Ishikawa (cell line): Measurements from ENCODE around the gene NTRK3.

Experiments
- CEBPB ChIP-seq: IDR thresholded peaks from 2 replicates; pipeline ENCODE4 v1.6.1; 2012
- CREB1 ChIP-seq: IDR thresholded peaks from 2 replicates; pipeline ENCODE4 v1.6.1; 2012; ENCODE audit warnings: low read depth
- EGR1 ChIP-seq: IDR thresholded peaks from 2 replicates; pipeline ENCODE4 v1.6.1; 2012
- EP300 ChIP-seq: IDR thresholded peaks from 2 replicates; pipeline ENCODE4 v1.6.1; 2012; ENCODE audit warnings: borderline replicate concordance
- FOXM1 ChIP-seq: IDR thresholded peaks from 2 replicates; pipeline ENCODE4 v1.6.1; 2012; ENCODE audit warnings: low read depth, borderline replicate concordance
- NFIC ChIP-seq: IDR thresholded peaks from 2 replicates; pipeline ENCODE4 v1.6.1; 2012
- RAD21 ChIP-seq: IDR thresholded peaks from 2 replicates; pipeline ENCODE4 v1.6.1; 2012; ENCODE audit warnings: low read depth
- TAF1 ChIP-seq: IDR thresholded peaks from 2 replicates; pipeline ENCODE4 v1.6.1; 2012; ENCODE audit warnings: low read depth, mild to moderate bottlenecking
- TCF12 ChIP-seq: IDR thresholded peaks from 2 replicates; pipeline ENCODE4 v1.6.1; 2012; ENCODE audit warnings: low read depth
- TEAD4 ChIP-seq: IDR thresholded peaks from 2 replicates; pipeline ENCODE4 v1.6.1; 2012
- YY1 ChIP-seq: IDR thresholded peaks from 2 replicates; pipeline ENCODE4 v1.6.1; 2012; ENCODE audit warnings: low read depth
- ZBTB7A ChIP-seq: IDR thresholded peaks from 2 replicates; pipeline ENCODE4 v1.6.1; 2012; ENCODE audit warnings: low read depth
- TF ChIP-seq, protein P1 (sequence below): IDR thresholded peaks from 2 replicates; pipeline ENCODE4 v1.6.1; 2012
- TF ChIP-seq, protein P2 (sequence below): IDR thresholded peaks from 2 replicates; pipeline ENCODE4 v1.6.1; 2012
- TF ChIP-seq, protein P3 (sequence below): IDR thresholded peaks from 2 replicates; pipeline ENCODE4 v1.6.1; 2012; ENCODE audit warnings: low read depth, mild to moderate bottlenecking

The NTRK3 gene

DNA sequence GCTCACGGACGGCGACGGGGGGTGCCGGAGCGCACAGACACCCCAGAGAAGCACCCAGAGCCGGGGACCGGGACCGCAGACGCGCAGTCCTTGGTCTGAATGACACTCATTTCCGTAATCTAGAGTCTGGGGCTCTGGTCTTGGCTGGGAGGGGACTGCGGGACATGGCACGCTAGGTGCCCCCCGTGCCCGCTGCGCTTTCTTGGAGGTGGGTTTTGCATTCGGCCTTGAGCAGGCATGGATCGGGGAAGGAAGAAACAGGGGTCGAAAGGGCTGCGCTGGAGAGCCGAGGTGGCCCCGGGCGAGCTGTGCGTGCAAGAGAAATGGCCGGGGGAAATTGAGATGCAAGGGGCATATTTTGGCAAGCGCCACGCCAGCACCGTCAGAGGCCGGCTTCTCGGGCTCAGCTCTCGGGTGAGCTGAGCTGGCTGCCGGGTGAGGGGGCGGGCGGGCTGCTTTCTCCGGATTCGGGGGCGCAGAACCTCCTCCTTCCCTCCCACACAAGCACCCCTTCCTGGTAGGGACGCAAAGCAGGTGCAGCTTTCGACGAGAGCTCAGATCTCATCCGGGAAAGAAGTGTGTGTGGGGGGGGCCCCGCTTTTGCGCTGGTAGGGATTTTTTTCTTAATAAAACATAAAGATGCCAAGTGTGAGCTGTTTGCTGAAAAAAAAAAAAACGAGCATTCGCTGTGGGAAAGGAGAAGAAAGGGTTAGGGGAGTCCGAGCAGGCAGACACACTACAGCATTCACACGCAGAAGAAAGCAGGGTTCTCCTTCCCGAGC, 963 bp upstream of the NTRK3 start:
- no peak for TF ChIP-seq EP300
- TF ChIP-seq, protein P1, sequence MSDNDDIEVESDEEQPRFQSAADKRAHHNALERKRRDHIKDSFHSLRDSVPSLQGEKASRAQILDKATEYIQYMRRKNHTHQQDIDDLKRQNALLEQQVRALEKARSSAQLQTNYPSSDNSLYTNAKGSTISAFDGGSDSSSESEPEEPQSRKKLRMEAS, result no peak
- no peak for TF ChIP-seq ZBTB7A
- TF ChIP-seq NFIC, result no peak
- no peak for TF ChIP-seq TCF12
- TF ChIP-seq, protein P2, sequence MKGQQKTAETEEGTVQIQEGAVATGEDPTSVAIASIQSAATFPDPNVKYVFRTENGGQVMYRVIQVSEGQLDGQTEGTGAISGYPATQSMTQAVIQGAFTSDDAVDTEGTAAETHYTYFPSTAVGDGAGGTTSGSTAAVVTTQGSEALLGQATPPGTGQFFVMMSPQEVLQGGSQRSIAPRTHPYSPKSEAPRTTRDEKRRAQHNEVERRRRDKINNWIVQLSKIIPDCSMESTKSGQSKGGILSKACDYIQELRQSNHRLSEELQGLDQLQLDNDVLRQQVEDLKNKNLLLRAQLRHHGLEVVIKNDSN, result no peak
- TF ChIP-seq YY1, result no peak
- TF ChIP-seq FOXM1, result no peak
- no peak for TF ChIP-seq CREB1
- no peak for TF ChIP-seq CEBPB
- TF ChIP-seq TAF1, result no peak

DNA sequence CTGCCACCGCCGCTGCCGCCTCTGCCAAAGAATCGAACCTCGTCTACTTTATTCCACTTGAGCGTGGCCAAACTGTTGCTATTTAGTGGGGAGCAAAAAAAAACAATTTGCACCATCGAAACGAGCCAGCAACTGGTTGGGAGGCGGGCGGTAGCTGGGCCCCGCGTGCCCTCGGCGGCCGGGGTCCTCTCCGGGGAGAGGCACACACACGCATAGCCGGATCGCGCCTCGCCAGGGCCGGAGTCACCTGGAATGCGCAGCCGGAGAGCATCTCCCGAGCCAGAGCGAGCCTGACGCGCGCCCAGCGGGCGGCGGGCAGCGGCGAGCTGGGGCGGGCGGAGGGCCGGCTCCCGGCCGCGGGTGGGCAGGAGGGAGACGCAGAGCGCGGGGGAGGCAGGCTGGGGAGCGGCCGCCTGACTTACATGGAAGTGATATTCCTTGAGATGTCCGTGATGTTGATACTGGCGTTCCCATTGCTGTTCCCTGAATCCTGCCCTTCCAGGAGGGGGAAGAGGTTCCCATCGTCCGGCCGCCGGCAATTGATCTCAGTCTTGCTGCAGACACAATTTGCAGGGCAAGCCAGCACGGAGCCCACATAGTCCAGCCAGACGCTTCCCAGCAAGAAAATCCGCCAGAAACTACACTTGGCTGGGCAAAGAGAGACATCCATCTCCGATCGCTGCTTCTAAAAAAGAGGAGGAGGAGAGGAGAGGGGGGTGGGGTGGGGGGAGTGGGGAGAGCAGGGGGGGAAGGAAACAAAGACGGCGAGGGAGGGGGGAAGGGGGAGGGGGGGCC, 858 bp downstream of the NTRK3 start:
- no peak for TF ChIP-seq EP300

DNA sequence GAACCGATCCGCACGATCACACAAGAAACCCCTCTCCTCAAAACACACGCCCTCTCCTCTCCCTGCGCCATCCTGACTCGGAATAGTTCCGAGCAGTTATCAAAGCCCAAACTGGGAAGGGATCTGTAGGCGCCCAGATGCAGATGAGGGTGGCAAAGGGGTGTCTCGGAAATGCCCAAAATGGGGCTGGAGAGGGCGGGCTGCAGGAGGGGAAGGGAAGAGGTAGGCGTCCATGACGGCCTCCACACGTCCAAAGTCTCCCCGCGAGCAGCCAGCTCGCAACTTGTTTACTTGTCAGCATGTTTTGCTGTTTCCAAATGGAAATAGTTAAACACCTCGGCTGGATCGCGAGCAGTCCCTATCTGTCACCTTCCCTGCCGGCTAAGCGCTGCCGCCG, 1.5 kb downstream of the NTRK3 start:
- TF ChIP-seq, protein P3, sequence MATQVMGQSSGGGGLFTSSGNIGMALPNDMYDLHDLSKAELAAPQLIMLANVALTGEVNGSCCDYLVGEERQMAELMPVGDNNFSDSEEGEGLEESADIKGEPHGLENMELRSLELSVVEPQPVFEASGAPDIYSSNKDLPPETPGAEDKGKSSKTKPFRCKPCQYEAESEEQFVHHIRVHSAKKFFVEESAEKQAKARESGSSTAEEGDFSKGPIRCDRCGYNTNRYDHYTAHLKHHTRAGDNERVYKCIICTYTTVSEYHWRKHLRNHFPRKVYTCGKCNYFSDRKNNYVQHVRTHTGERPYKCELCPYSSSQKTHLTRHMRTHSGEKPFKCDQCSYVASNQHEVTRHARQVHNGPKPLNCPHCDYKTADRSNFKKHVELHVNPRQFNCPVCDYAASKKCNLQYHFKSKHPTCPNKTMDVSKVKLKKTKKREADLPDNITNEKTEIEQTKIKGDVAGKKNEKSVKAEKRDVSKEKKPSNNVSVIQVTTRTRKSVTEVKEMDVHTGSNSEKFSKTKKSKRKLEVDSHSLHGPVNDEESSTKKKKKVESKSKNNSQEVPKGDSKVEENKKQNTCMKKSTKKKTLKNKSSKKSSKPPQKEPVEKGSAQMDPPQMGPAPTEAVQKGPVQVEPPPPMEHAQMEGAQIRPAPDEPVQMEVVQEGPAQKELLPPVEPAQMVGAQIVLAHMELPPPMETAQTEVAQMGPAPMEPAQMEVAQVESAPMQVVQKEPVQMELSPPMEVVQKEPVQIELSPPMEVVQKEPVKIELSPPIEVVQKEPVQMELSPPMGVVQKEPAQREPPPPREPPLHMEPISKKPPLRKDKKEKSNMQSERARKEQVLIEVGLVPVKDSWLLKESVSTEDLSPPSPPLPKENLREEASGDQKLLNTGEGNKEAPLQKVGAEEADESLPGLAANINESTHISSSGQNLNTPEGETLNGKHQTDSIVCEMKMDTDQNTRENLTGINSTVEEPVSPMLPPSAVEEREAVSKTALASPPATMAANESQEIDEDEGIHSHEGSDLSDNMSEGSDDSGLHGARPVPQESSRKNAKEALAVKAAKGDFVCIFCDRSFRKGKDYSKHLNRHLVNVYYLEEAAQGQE, result no peak
- no peak for TF ChIP-seq TEAD4
- no peak for TF ChIP-seq YY1
- no peak for TF ChIP-seq CREB1
- TF ChIP-seq, protein P2, result no peak
- TF ChIP-seq FOXM1, result no peak
- TF ChIP-seq TCF12, result no peak
- TF ChIP-seq ZBTB7A, result no peak
- TF ChIP-seq, protein P1, result no peak

DNA sequence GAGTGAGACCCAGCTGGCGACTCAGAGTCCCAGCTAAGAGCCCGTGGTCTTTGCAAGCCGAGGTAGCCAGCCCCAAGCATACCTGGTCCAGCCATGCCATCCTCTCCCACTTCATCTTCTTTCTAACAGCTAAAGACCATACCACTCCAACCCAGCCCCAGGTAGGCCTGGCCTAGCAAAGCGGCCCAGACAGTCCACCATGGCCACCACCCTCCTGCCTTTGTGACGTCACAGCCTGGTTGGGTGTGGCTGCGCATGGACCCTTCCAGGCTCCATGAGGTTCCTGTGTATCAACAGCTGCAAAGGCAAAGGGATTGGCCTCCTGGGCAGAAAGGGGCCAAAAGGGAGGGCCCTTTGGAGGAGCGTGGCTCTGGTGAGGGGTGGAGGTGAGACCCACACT, 4.1 kb downstream of the NTRK3 start:
- TF ChIP-seq, protein P3, result no peak
- TF ChIP-seq FOXM1 (no peak), CREB1 (no peak), RAD21 (no peak)
- TF ChIP-seq, protein P2, result no peak

DNA sequence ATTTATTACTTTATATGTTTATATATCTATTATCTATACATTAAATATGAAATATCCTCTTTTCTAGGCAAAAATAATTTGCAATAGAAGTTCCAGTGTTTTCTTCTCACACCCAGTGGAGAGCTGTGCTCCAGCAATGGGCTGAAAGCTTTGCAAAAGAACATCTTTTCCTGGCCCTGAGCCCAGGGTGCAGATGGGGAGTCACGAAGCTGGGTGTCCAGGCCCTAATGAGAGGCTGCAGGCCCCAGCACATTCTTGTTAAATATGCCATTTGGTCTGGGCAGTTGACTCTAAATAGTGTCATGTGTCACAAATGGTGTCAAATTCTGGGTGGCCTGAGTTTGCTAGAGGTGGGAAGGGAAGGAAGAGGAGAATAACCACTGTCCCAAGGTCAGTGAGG, 5.7 kb downstream of the NTRK3 start:
- TF ChIP-seq CEBPB (no peak), FOXM1 (no peak), EGR1 (no peak), TAF1 (no peak), YY1 (no peak), TEAD4 (no peak), EP300 (no peak), RAD21 (no peak), NFIC (no peak), ZBTB7A (no peak), CREB1 (no peak)
- TF ChIP-seq, protein P2, result no peak
- TF ChIP-seq, protein P3, result no peak
- TF ChIP-seq, protein P1, result no peak
